AG10803 (cell line): Measurements from ENCODE around the gene PPFIBP1.
A peak's percentile ranks its signal among the peaks of the same experiment; 100 is the strongest.

ENCODE experiments used
- DNase-seq: peaks from one replicate; pipeline ENCODE4 v3.0.0; 2010; ENCODE audit warnings: low read depth
- H3K4me3 ChIP-seq: 2 replicates; pipeline ENCODE4 v1.5.1; 2011; ENCODE audit warnings: mild to moderate bottlenecking, low read length, control low read depth
- CTCF ChIP-seq: conservative IDR thresholded peaks from 2 replicates; pipeline ENCODE4 v1.5.1; 2011; ENCODE audit warnings: mild to moderate bottlenecking, low read length, control low read depth, inconsistent platforms

PPFIBP1 gene

DNA sequence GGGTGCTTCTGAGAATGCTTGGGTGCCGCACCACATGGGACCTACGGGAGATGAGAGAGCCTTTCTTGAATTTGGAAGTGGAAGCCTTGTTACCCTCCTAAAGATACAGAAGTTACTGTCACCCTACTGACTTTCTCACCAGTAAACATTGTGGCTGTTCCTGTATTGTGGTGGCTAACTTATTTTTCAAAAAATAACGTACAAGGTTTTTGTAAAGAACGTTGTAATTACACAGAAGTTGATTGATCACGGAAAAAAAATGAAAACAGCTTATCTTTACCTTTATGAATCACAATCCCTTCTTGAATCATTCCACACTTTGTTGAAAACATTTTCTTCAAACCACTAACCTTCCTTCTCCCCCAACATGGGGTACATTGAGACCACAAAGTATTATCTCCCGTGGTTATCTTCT is 22.0 kb upstream of the PPFIBP1 start:
- H3K4me3 ChIP-seq = no peak overlapping the region
- no peak for TF ChIP-seq CTCF
- no peak for DNase-seq

DNA sequence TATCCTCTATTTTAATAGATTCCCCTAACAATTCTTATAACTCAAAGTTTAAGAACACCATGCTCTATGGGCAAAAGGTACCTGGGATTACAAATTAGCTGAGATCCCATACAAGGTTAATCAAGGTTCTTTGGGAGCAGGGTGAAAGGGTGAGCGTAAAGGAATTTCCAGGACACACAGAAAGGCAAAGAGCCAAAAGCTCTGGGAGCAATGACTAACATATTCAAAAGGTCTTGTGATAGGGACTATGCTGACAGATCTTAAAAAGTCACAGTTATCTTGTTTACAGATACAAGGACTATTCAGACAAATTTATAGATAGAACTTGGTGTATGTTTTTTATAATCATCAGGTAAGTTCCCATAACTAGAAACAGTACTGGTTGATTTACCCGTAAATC is 19.5 kb upstream of the PPFIBP1 start:
- peak; percentile 43 for DNase-seq
- TF ChIP-seq CTCF = no peak
- no peak overlapping the region for H3K4me3 ChIP-seq

- H3K4me3 ChIP-seq = no peak overlapping the region
- DNase-seq = peak; percentile 91
Observed at GRCh38 chr12:27505109-27505508, 18.9 kb upstream of the PPFIBP1 start.

DNA sequence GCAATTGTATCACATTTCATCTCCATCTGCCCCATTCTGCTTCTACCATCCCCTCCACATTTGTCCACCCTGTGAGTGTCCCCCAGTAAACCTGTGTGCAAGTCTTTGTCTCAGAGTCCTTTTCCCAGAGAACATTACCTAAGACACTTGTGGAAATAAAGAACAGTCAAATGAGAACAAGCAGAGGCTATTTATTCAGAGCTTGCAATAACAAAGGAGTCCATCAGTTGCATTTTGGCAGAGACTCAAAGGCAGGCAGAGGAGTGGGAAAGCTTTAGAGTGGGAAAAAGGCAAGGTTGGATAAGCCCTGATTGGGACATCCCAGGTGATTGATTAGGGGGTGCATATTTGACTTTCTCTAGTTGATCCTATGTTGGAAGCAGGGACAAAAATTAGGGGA is 18.2 kb upstream of the PPFIBP1 start:
- H3K4me3 ChIP-seq = no peak overlapping the region
- no peak for DNase-seq
- TF ChIP-seq CTCF = no peak

More at GRCh38 chr12:27505109-27505508, 18.9 kb upstream of the PPFIBP1 start:
- no peak for TF ChIP-seq CTCF

DNA sequence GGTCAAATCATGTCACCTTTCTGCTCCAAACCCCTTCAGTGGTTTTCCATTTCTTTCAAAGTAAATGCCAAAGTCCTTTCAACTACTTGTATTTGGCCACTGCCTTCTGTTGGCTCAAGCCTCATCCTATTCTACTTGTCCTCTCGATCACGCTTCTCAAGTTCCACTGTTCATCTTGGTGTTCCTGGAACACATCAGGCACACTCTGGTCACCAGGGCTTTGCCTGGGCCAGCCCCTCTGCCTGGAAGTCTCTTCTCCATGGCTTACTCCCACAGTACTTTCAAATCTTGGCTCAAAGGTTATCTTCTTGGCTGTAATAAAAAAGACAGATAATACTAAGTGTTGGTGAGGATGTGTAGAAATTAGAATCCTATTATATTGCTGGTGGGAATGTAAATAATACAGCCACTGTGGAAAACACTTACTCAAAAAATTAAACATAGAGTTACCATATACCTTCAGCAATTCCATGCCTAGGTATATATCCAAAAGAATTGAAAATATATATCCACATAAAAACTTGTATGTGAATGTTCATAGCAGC is 17.3 kb upstream of the PPFIBP1 start:
- DNase-seq = no peak
- no peak overlapping the region for H3K4me3 ChIP-seq
- no peak for TF ChIP-seq CTCF

DNA sequence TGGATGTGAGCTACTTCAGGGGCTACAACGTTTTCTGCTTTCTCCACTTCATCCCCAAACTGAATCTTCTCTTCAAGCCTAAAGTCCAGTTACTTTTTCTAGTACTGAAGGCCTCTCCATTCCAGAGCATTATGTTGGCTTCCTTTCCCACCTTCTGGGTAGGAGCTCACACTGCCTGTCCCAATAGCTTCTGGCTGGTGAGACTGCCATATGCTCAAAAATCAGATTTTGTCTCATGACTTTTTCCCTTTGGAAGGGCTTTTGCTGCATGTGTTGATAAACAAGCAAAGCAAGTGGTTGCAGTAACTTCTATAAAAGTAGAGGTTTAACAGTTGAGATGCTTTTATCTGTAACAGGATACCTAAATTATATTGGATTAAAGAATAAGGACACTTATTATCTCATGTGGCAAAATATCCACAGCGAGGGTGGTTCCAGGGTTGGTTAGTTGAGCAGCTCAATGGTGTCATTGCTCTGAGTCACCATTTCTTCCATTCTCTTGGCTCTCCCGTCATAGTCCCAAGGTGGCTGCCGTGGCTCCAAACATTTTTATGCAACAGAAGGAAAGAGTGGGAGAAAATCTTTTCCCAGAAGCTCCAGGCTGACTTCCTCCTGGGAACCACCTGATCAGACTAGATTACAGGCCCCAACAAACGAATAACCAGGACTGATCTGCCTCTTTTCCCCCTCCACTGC is 15.1 kb upstream of the PPFIBP1 start:
- TF ChIP-seq CTCF = no peak
- no peak for DNase-seq
- no peak overlapping the region for H3K4me3 ChIP-seq

DNA sequence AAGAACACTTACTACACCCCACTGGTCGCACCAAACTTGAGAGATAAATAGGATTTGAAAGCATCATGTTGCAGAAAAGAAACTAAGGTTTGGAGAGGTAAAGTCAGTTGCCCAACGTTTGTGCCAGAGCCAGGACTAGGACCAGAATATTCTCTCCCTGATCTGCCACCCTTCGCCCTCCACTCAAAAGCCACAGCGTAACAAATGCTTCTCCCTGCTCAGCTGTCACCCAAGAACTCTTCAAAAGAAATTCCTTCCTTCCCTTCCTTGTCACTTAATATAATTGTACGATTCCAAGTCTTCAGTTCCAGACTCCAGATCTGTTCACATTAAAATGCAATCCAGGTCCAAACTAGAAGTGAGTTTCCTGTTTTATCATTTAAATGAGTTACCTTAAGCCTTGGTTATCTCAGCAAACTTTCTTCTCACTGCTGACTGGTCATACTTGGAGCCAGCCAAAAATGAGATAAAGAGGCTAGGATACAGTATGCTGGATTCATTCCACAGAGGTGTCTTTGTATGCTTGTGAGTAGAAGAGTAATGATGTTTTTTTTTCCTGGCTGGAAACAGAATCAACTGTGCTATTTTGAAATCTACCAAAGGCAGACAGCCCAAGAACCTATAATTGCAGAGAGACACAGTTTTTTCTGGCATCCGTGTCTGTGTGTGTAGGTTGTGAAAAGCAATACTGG is 12.8 kb upstream of the PPFIBP1 start:
- no peak for TF ChIP-seq CTCF
- peak; percentile 71 for DNase-seq
- no peak overlapping the region for H3K4me3 ChIP-seq
